Measurements from ENCODE around the gene MYO3B.
"Not testable (repeated sequence)": the region's sequence is repeated elsewhere in the genome, so short reads cannot be mapped to it uniquely, and the experiment has no call there.

Gene MYO3B

GRCh38 chr2:170339750-170340692 is 162.1 kb downstream of the MYO3B start:
- DNase-seq = no peak

GRCh38 chr2:170340693-170341068 is 162.7 kb downstream of the MYO3B start:
- DNase-seq = no peak

- DNase-seq = no peak
These were observed 164.0 kb downstream of the MYO3B start for GRCh38 chr2:170341684-170342623.

GRCh38 chr2:170344663-170345346 is 166.9 kb downstream of the MYO3B start:
- DNase-seq = no peak

- no peak for DNase-seq
These were observed 167.7 kb downstream of the MYO3B start for GRCh38 chr2:170345607-170346006.

GRCh38 chr2:170349269-170349668 is 171.3 kb downstream of the MYO3B start:
- DNase-seq = not testable (repeated sequence)

- DNase-seq = no peak
These were observed 173.2 kb downstream of the MYO3B start for GRCh38 chr2:170350929-170351826.

- DNase-seq = no peak
These were observed 175.8 kb downstream of the MYO3B start for GRCh38 chr2:170353723-170354122.

GRCh38 chr2:170354388-170354787 is 176.4 kb downstream of the MYO3B start:
- no peak for DNase-seq

- DNase-seq = peak in 4 of 56 donors; percentile 2 to 21 (median 10)
These were observed 177.2 kb downstream of the MYO3B start for GRCh38 chr2:170354855-170355780.

- no peak for DNase-seq
These were observed 181.5 kb downstream of the MYO3B start for GRCh38 chr2:170359466-170359865.

GRCh38 chr2:170360546-170361089 is 182.7 kb downstream of the MYO3B start:
- DNase-seq = no peak

- peak in 18 of 56 donors; percentile 0 to 49 (median 7) for DNase-seq
These were observed 183.4 kb downstream of the MYO3B start for GRCh38 chr2:170361090-170361936.

- no peak for DNase-seq
These were observed 184.4 kb downstream of the MYO3B start for GRCh38 chr2:170362313-170362870.

GRCh38 chr2:170362871-170363631 is 185.1 kb downstream of the MYO3B start:
- DNase-seq = peak in 1 of 56 donors; percentile 32

GRCh38 chr2:170365003-170365402 is 187.1 kb downstream of the MYO3B start:
- DNase-seq = no peak

GRCh38 chr2:170365686-170366085 is 187.7 kb downstream of the MYO3B start:
- no peak for DNase-seq
